NCI-H460 (cell line): ENCODE measurements around the gene VGLL2. TPM values are rescaled to one million over a fixed set of nuclear protein-coding genes. Genes with fewer than 3 reads are reported as not detected.

Experiments
- DNase-seq: peaks from one replicate; pipeline ENCODE4 v3.0.0-alpha.2; 2016; ENCODE audit warnings: low read depth; ENCODE audit errors: extremely low read depth
- total RNA-seq: library from RNA; depleted of rRNA; stranded (reverse); fragments of >200 nt; shearing (Covaris generic); gene quantifications from 2 replicates; pipeline ENCODE4 v1.2.3, GENCODE V29; 2014

Gene VGLL2
- total RNA-seq, 1 experiment from 2014 or later: not detected

- no peak for DNase-seq
Observed at GRCh38 chr6:117267766-117268534, 2.6 kb downstream of the VGLL2 start.

- DNase-seq: no peak
Observed at GRCh38 chr6:117268924-117269323, 3.6 kb downstream of the VGLL2 start.

GRCh38 chr6:117269638-117270054, 4.3 kb downstream of the VGLL2 start:
- DNase-seq: no peak

GRCh38 chr6:117270055-117270842, 4.9 kb downstream of the VGLL2 start:
- no peak for DNase-seq

- DNase-seq: no peak
Observed at GRCh38 chr6:117270843-117271507, 5.6 kb downstream of the VGLL2 start.

- no peak for DNase-seq
Observed at GRCh38 chr6:117272032-117272866, 6.9 kb downstream of the VGLL2 start.

GRCh38 chr6:117272891-117273290, 7.5 kb downstream of the VGLL2 start:
- DNase-seq: no peak

- no peak for DNase-seq
Observed at GRCh38 chr6:117275205-117275604, 9.8 kb downstream of the VGLL2 start.

GRCh38 chr6:117275711-117276110, 10.4 kb downstream of the VGLL2 start:
- no peak for DNase-seq

- DNase-seq: no peak
Observed at GRCh38 chr6:117276778-117277316, 11.5 kb downstream of the VGLL2 start.

GRCh38 chr6:117280922-117281321, 15.6 kb downstream of the VGLL2 start:
- no peak for DNase-seq

- DNase-seq: no peak
Observed at GRCh38 chr6:117288083-117288715, 22.8 kb downstream of the VGLL2 start.

GRCh38 chr6:117290173-117290846, 25.0 kb downstream of the VGLL2 start:
- DNase-seq: no peak

- no peak for DNase-seq
Observed at GRCh38 chr6:117298941-117299340, 33.6 kb downstream of the VGLL2 start.

- DNase-seq: no peak
Observed at GRCh38 chr6:117303323-117303722, 38.0 kb downstream of the VGLL2 start.

- DNase-seq: no peak
Observed at GRCh38 chr6:117304446-117304845, 39.1 kb downstream of the VGLL2 start.

- no peak for DNase-seq
Observed at GRCh38 chr6:117306227-117306790, 41.0 kb downstream of the VGLL2 start.

GRCh38 chr6:117307655-117308054, 42.3 kb downstream of the VGLL2 start:
- no peak for DNase-seq

- DNase-seq: no peak
Observed at GRCh38 chr6:117309069-117309468, 43.7 kb downstream of the VGLL2 start.
